IPS DF 19.7 (cell line): ENCODE data around the gene CEP57L1.
"Not testable (repeated sequence)": the region's sequence is repeated elsewhere in the genome, so short reads cannot be mapped to it uniquely, and the experiment has no call there.

Experiments
- DNase-seq: peaks from one replicate; pipeline ENCODE4 v3.0.0-alpha.2; 2013; ENCODE audit warnings: low read depth, low spot score

Gene CEP57L1

DNA sequence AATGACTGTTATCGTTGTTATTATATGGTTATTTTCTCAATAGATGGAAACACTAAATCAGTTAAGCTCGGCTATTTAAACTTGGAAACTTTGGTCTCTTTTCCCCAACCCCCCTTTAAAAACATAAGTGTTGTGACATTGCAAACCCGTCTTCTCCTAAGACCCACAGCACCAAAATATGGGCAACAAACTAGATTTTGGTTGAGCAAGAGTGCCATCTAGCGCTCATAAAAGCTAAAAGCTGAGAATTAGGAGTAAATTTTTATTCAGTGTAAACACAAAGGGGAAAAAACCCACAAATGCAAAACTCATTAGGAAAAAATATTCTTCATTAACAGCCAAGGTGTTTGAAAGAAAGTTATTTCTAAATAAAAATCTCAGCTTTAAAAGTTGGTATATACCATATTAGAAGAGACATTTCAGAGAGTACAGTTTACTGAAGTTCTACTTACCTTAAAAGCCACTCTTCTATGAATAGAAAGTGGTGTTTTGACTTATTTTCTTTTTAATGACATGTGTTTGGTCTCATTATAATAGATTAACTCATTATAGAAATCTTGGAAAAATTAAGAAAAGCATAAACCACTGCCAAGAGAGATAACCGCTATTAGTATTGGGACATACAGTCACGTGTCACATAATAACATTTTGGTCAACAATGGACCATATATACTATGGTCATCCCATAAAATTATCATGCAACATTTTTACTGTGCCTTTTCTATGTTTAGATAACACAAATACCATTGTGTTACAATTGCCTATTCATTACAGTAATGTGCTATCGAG lies 21.8 kb upstream of the CEP57L1 start:
- peak; percentile 33 for DNase-seq

DNA sequence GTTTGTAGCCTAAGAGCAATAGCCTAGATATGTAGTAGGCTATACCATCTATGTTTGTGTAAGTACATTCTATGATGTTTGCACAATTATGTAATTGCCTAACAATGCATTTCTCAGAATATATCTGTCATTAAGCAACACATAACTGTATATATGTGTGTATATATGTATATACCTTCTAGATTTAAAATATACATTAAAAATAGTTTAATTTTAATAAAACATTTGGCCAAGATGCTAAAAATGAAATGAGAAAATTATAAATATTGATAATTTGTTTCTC lies 21.2 kb upstream of the CEP57L1 start:
- DNase-seq, result no peak

DNA sequence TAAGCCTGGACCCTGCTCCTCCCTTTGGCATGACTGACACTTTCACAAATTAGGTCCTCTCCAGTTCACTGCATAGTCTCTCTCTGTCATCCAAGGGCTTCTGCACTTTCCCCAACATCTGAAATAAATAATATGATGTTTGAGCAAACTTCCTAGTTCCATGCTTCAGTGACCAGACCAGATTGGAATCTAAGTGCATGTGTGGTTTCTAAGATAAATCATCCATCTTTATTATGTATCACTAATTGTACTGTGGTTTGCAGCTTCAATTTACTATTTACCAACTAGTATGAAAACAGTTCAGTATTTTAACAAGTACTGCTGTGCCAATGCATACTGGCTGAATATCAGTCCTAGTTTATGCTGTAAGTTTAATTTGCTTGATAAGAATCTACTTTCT lies 19.4 kb upstream of the CEP57L1 start:
- no peak for DNase-seq

DNA sequence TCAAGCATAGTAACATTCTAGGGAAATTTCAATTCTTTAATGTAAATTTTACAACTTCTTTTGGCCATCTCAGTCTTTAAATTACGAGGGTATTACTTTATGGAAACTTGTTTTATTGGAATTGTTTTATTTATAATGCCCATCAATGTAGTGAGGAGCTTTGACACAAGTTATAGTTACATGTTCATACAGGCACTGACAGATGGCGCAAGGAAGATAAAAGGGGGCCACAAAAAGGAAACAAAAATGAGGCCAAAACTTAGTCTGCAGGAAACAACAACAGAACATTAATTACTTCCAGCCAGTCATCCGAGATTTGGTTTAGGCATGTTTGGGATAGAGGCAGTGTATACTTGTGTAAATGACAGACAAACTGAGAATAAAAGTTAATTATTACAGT lies 18.9 kb upstream of the CEP57L1 start:
- DNase-seq, result no peak

DNA sequence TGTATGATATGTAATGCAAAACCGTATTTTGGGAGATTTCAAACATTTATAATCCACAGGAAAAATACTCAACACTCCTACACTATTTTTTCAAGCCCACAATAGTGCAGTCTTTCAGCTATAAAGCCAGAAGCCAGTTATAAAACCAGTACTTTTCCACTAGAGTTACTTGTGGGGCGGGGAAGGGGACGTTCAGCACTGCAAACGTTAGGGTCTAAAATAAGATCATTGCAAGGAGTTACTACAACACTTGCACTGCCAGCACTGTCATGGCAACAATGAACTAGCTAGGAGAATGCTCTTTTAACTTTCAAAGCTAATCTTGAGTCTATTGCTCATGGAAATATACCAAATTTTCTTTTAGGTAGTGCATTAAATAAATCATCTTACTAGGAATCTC lies 15.3 kb upstream of the CEP57L1 start:
- DNase-seq, result no peak

DNA sequence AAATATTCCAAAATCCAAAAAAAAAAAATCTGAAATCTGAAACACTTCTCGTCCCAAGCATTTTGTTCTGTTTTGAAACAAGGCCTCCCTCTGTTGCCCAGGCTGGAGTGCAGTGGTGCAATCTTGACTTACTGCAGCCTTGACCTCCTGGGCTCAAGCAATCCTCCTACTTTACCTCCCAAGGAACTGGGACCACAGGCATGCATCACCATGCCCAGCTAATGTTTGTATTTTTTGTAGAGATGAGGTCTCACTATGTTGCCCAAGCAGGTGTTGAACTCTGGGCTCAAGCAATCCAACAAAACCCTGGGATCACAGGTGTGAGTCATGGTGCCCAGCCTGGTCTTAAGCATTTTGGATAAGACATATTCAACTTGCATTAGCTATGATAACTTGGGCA lies 14.3 kb upstream of the CEP57L1 start:
- DNase-seq, result no peak

DNA sequence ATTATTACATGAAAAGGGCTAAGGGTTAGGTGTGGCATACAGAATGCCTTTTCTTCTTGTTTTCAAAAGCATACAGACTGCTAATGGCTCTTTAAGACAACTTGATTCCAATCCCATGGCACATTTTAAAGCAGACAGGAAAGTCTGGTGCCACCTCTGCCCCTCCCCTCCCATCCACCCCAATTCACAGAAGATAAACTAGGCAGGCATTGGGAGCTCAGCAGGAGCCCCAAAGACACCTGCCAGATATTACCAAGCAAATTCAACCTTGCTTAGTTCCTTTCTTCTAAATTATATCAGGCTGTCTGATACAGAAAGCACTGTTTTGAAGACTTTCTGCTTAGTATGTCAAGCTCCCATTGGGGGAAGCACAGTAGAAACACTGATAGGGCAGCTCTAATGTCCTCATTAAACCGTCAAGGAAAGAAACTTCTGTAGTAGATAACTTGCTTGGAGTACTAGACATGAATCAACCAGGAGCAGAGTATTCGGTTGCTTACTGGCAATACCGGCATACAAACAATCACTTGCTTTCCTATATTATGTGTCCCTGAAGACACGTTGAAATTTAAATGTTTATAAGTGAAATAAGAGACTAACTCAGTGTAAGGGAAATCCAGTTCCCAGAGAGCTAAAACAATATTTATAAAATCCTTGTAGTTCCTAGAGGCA lies 13.7 kb upstream of the CEP57L1 start:
- no peak for DNase-seq

DNA sequence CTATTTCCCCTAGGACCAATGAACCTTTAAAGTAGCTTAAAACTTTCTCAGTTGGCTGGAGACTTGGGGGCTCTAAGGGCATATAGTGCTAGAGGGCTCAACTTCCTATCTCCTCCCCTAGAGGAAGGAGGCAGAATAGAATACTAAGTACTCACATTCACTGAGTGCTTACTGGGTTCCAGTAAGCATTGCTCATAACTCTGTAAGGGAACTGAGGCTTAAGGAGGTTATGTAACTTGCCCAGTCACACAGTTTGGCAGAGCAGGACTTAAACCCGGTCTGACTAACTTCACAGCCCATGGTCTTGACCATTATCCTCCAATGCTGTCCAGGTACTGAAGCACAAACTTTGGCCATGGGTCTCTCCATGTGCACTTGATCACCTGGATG lies 13.1 kb upstream of the CEP57L1 start:
- DNase-seq, result no peak

DNA sequence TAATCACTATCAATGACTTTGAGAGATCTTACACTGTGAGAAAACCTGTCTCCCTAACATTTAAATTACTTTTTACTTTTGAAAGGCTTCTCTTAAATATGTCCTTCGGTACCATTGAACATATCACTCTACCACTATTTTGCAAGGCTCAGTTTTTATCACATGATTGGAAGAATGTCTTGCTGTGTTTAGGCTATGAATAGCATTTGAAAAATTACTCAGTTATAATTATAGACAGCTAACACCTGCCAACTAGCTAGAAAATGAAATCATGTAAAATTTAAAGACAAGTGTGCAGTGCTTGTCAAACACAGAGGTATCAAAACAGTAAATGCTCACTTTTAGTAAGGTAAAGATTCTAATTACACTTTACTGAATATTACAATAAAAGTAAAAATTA lies 11.7 kb upstream of the CEP57L1 start:
- no peak for DNase-seq

DNA sequence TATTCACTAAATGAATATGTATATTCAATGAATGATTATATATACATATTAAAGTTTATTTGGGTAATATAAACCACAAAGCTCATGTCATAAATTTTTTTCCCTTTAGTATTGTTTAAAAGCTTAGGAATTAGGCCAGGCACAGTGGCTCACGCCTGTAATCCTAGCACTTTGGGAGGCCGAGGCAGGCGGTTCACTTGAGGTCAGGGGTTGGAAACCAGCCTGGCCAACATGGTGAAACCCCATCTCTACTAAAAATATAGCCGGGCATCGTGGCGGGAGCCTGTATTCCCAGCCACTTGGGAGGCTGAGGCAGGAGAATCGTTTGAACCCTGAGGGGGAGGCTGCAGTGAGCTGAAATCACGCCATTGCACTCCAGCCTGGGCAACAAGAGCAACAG lies 11.2 kb upstream of the CEP57L1 start:
- not testable (repeated sequence) for DNase-seq

DNA sequence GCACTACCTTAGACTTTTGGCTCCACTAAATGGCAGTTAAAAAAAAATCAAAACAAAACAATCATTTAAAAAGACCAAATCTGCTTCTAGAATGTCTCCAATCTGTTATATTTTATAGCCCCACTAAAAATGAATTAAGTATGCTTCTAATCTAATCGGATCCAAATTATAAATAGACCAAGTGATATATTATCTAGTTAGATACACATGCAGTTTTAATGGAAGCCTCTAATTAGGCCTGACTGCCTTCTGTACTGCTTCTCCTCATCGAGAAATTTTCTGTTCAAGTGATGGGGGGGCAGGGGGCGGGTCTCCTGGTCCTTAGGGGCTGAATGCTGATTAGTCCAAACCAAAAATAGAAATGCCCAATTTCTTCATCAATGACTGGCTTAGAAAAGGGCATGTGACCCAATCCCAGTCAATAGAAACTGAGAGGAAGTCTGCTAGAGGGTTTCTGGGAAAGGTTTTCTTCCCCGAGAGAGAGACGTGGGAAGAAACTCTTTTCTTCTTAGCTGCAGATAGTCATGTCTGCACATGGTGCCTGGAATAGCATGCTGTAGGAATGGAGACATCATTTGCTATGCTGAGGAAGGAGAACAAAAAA lies 7.5 kb upstream of the CEP57L1 start:
- DNase-seq, result no peak

DNA sequence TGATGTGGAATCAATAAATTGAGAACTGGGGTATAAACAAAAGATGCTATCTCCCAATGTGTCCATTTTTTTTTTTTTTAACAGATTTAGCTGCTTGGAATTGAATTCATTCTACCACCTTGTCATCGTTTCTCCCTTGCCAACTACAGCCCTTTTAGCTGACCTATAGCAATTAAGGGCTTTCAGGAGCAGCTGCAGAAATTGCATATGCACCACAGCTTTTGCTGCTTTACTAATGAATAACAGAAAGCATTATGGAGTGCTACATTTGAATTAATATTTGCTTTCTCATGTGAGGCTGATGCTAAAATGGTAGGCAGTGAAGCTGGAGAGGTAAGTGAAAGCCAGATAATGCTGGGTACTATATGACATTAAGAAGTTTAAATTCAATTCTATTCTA lies 6.3 kb upstream of the CEP57L1 start:
- no peak for DNase-seq

DNA sequence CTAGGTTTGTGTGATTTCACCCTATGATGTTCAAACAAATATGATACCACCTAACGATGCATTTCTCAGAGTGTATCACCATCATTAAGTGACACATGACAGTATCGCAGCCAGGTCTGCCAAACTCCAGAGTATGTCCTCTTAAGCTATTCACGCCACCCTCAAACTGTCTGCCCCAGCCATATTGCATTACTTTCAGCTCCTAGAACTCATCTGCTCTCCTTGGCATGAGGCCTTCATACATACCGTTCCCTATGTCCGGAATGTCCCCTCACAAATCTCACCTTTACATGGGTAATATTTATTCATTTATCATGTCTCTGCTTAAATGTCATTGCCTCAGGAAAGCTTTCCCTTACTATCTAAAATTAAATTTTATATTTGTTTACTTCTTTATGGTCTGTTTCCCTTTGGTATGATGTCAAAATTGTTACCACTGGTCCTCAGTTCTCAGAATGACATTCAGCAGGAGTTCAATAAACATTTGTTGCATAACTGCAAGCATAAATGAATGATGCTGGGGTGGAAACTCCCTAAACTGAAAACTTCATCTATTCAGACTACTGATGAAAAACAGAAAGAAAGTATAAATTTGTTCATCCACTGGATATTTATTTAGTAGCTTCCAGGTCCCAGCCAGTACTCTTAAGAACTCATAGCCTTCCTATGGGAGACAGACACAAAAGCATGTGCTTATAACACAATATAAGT lies 3.8 kb upstream of the CEP57L1 start:
- DNase-seq, result no peak

DNA sequence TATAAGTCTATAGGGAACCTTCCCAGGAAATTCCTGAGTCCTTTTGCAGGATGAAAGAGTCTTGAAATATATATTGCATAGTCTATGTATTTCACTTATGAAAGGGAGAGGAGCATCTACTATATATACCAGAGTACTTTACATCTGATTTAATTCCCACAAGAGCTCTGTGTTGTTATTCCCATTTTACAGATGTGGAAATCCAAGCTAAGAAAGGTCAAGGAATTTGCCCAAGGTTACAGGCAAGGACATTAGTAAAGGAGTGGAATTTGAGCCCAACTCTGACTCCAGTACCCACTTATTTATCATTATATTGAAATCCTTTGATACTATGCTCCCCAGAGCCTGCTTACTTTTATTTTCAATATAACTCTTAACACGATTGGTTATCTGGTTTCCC lies 3.2 kb upstream of the CEP57L1 start:
- DNase-seq, result no peak

DNA sequence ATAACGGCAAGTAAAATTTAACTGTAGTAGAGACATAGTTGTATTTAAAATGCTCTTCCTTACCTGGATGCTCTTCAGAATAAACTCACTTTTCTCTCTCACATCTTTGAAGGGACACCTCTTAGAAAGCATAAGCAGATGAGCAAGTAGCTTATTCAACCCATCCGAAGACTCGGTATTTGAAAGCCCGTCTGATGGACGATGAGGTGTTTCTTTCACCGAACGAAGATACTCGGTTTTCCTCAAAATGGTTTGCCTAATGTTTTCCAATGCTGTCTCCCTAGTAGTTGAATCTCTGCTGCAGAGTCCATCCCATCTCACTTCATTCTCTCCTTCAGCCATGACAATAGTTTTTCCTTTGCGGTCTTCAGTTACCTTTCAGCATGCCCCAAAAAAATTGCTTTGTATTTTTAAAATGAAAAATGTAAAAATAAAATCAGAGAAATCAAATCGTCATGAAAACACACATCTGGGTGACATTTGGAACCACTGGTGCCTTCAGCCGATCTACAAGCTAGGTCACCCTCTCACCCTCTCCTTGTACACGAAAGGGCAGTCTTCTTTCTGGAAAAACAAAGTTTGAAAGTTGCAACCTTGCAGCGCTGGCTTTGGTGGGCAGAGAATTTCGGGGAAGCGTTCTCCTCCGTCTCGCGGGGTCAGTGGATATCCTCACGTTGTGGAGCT lies 1.4 kb upstream of the CEP57L1 start:
- no peak for DNase-seq

DNA sequence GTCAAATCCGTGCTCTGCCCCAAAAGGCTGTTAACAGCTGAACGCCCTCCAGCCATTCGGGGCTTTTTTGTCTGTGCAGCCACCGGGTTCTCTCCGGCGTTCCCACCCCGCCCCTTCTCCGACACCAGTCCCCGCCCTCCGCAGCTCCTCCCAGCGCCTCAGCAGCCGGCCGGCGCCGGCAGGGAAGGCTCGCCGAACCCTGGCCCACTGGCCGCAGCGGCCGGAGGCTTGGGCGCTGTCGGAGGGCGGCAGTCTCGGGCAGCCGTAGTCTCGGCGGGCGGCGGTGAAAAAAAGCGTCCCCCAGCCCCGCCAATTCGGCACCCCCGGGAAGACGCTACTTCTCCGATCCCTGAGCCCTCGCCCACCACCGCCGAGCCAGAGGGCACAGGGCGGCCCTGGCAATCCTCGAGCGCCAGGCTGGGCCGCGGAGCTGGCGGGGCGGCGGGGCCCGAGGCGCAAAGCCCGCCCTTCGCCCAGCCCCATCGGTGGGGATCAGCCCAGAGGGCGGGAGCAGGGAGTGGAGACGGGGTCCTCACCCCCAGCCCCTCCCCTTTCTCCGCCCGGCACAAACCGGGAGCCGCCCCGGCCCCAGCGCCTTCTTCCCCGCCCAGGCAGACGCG lies 781 bp upstream of the CEP57L1 start, which contains the start of gene SESN1:
SESN1 (minus strand) TSS at position 431 of the 620 bp plus-strand sequence. CDS start 773 bp downstream, outside the sequence.
- no peak for DNase-seq

DNA sequence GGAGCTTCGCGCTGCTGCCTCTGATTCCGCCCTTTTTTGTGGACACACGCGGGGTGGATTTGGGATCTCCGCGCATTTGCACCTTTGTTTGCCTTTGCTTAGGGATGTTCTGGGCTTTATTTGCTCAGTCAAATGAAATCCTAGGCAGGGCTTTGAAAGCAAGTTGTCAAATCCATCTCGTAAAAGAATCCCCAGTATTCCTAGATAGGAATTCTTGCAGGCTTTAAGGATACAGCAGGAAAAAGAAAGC lies 453 bp downstream of the CEP57L1 start:
- DNase-seq, result no peak

DNA sequence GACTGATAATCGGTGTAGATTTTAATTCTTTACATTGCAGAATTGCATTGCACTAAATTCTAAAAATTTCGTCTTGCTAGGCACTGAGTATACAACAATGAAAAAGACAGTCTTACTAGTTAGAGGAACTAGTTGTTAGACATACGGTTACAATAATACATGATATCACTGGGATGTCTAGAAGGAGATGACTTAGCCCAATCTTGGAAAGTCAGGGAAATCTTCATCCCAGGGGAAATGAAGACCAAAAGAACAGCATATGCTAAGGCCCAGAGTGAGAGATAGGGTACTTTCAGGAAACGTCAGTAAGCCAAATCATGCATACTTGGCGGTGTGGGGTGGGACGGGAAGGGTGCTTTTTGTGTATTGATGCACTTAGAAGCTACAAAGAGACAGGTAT lies 901 bp downstream of the CEP57L1 start:
- no peak for DNase-seq

DNA sequence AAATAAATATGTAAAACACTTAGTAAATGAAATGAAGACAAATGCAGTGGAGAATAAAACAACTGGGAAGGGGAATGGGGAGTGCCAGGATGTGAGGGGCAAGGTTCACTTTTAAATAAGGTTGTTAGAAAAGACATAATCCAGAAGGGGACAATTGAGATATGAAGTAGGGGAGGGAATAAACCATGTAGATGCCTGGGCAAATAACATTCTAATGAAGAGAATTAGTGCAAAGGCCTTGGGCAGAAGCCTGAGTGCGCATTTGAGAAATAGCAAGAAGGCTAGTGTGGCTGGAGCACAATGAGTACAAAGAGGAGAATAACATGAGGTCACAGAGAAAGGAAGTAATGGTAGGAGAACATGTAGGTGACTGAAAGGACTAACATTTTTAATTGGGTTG lies 2.4 kb downstream of the CEP57L1 start:
- no peak for DNase-seq

DNA sequence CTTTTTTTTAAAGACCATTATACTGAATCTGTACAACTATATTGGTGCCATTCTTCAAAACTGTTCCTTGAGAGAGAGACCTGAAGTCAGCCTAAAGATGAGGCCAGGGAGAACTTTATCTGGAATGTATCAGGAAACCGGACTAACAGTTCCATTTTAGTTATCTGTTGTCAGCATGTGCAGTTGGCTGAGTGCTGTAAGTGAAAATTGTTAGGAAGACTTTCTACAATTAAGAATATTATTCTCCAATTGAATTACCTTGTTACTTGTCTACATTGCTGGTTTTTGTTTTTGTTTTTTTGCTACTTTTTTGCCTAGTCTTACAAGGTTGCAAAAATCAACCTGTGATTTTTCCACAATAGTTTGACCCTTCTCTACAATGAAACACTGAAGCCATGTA lies 7.5 kb downstream of the CEP57L1 start:
- no peak for DNase-seq

DNA sequence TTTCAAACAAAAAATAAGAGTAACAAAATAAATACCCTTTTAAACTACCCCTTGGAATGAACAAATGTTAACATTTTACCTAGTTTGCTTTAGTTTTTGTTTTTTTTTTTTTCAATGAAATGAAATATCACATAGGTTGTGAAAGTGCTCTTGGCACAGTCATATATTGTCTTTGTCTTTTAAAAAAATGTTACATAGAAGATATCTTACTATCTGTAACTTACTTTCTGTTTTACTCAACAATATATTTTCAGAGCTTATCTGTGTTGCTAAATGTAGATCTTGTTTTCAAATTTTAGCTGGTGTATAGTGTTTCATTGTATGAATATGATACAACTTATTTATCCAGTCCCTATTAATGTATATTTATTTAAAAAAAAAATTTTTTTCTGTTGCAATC lies 8.6 kb downstream of the CEP57L1 start:
- DNase-seq, result no peak

DNA sequence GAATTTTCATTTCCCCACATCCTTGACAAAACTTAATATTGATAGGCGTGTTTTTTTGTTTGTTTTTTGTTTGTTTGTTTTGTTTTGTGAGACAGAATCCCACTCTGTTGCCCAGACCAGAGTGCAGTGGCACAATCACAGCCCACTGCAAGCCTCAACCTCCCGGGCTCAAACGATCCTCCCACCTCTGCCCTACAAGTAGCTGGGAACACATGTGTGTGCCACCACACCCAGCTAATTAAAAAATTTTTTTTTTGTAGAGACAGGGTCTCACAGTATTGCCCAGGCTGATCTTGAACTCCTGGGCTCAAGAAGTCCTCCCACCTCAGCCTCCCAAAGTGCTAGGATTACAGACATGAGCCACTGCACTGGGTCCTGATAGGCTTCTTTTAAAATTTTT lies 9.2 kb downstream of the CEP57L1 start:
- DNase-seq, result no peak
